Breast epithelium (tissue), 3 donors: ENCODE measurements around the gene ATN1.

Source experiments
- POLR2AphosphoS5 ChIP-seq, 3 donors: sonication (generic); formaldehyde crosslinking; IDR thresholded peaks; one replicate each; pipeline ENCODE4 v1.6.1; 2017; ENCODE audit warnings: antibody characterized with exemption in 3 of 3
- TF ChIP-seq, protein P1 (sequence below), 3 donors: fragments of 450-650 bp; IDR thresholded peaks; one replicate each; pipeline ENCODE4 v1.5.1; 2016 to 2017; ENCODE audit warnings: antibody characterized with exemption in 3 of 3, mild to moderate bottlenecking in 3 of 3, moderate library complexity in 3 of 3

DNA sequence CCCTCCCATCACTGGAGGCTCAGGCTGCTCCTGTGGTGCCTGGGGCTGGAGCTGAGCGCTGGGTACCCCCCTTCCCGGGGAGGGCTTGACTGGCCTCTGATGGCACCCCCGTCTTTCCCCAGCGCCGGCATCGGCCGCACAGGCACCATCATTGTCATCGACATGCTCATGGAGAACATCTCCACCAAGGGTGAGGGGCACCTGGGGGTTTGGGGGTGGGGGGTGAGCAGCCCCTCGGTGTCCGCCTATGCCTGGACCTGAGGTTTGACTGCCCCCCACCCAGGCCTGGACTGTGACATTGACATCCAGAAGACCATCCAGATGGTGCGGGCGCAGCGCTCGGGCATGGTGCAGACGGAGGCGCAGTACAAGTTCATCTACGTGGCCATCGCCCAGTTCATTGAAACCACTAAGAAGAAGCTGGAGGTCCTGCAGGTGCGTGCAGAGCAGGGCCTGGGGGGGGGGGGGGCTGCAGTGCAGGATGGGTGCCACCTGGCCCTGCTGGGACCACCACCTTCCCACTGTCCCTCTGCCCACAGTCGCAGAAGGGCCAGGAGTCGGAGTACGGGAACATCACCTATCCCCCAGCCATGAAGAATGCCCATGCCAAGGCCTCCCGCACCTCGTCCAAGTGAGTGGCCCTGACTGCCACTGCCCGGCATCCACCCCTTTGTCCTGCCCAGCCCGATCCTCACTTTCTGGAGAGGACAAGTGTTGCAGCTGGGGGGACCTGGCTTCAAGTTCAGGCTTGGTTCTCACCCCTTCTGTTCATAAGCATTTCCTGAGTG, 32.2 kb downstream of the ATN1 start:
- TF ChIP-seq, protein P1, sequence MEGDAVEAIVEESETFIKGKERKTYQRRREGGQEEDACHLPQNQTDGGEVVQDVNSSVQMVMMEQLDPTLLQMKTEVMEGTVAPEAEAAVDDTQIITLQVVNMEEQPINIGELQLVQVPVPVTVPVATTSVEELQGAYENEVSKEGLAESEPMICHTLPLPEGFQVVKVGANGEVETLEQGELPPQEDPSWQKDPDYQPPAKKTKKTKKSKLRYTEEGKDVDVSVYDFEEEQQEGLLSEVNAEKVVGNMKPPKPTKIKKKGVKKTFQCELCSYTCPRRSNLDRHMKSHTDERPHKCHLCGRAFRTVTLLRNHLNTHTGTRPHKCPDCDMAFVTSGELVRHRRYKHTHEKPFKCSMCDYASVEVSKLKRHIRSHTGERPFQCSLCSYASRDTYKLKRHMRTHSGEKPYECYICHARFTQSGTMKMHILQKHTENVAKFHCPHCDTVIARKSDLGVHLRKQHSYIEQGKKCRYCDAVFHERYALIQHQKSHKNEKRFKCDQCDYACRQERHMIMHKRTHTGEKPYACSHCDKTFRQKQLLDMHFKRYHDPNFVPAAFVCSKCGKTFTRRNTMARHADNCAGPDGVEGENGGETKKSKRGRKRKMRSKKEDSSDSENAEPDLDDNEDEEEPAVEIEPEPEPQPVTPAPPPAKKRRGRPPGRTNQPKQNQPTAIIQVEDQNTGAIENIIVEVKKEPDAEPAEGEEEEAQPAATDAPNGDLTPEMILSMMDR (IDR thresholded peaks at IDR 0.05) = no peak
- TF ChIP-seq POLR2AphosphoS5 (IDR thresholded peaks at IDR 0.05) = no peak
